NK-92 treated with Interleukin-12 subunit alpha and Interleukin-12 subunit beta, amount 100 ng/mL, for 24 hours (cell line): ENCODE data around the gene F12.
"Not testable (repeated sequence)": the region's sequence is repeated elsewhere in the genome, so short reads cannot be mapped to it uniquely, and the experiment has no call there.

Experiments used
- DNase-seq: peaks from one replicate; lab custom pipeline; 2025; lab: John Stamatoyannopoulos, UW

The F12 gene

GRCh38 chr5:177387405-177387804 lies 22.0 kb downstream of the F12 start:
- DNase-seq, result no peak

GRCh38 chr5:177386542-177386941 lies 22.8 kb downstream of the F12 start:
- DNase-seq, result no peak

GRCh38 chr5:177385720-177386119 lies 23.6 kb downstream of the F12 start:
- DNase-seq, result no peak

- no peak for DNase-seq
Observed at GRCh38 chr5:177384134-177384533, 25.2 kb downstream of the F12 start, which contains the start of gene SLC34A1. TSS of gene SLC34A1 (plus strand) at chr5:177384434. CDS start at chr5:177385742, 1,308 bp downstream.

GRCh38 chr5:177383181-177383580 lies 26.2 kb downstream of the F12 start:
- DNase-seq, result no peak

GRCh38 chr5:177382423-177383029 lies 26.8 kb downstream of the F12 start:
- DNase-seq, result no peak

GRCh38 chr5:177380805-177381126 lies 28.6 kb downstream of the F12 start:
- DNase-seq, result no peak

GRCh38 chr5:177378884-177379883 lies 30.2 kb downstream of the F12 start:
- no peak for DNase-seq

- no peak for DNase-seq
Observed at GRCh38 chr5:177377851-177378776, 31.2 kb downstream of the F12 start.

GRCh38 chr5:177376107-177376506 lies 33.3 kb downstream of the F12 start:
- no peak for DNase-seq

- not testable (repeated sequence) for DNase-seq
Observed at GRCh38 chr5:177375516-177375915, 33.8 kb downstream of the F12 start.

GRCh38 chr5:177374211-177374610 lies 35.2 kb downstream of the F12 start:
- DNase-seq, result no peak

- no peak for DNase-seq
Observed at GRCh38 chr5:177373806-177374205, 35.6 kb downstream of the F12 start.

GRCh38 chr5:177372910-177373309 lies 36.5 kb downstream of the F12 start:
- no peak for DNase-seq

- no peak for DNase-seq
Observed at GRCh38 chr5:177372034-177372896, 37.1 kb downstream of the F12 start.

- no peak for DNase-seq
Observed at GRCh38 chr5:177371120-177372033, 38.0 kb downstream of the F12 start.

GRCh38 chr5:177370488-177371119 lies 38.8 kb downstream of the F12 start:
- DNase-seq, result no peak

GRCh38 chr5:177369645-177370440 lies 39.5 kb downstream of the F12 start:
- DNase-seq, result no peak
